Measurements from ENCODE around the gene FBXL7.

DNA sequence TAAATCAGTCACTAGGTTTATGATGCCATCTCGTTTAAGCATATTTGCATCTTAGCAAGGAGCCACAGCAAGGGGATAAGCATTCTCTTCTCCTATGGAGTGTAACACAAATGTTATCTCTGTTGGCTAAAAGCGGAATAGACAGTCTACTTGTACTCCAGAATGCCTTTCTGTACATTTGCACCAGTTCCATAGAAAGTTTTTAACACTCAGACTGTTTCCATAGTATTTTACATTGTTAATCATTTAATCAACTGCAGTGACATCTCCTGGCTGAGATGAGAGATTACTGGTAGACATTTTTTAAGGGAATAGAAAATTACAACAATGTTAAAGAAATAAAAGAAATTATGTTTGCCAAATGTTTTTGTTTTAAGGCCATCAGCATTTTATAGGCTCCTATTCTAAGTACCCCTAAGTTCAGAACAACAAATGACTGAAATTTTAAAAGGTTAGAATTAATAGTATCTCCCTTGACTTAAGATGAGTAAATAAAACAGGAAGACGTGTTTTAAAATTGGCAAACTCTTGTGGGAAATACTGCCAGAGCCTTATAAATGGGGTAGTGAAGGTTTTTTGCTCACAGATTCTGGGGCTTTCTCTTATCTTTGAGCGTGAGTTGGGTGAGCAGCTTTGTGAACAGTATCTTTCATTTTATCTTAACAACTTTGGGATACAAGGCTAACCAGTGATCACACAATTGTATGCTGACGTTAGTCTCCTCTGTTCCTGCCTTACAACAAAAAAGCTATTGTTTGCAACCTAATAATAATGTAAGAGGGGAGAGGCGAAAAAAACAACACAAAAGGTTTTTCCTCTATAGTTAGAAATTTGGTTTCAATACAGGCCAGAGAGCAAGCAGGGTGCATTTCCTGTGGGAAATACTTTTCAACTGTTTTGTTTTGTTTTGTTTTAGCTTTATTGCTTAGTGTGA lies 294.3 kb downstream of the FBXL7 start:
- TF ChIP-seq, protein P1, sequence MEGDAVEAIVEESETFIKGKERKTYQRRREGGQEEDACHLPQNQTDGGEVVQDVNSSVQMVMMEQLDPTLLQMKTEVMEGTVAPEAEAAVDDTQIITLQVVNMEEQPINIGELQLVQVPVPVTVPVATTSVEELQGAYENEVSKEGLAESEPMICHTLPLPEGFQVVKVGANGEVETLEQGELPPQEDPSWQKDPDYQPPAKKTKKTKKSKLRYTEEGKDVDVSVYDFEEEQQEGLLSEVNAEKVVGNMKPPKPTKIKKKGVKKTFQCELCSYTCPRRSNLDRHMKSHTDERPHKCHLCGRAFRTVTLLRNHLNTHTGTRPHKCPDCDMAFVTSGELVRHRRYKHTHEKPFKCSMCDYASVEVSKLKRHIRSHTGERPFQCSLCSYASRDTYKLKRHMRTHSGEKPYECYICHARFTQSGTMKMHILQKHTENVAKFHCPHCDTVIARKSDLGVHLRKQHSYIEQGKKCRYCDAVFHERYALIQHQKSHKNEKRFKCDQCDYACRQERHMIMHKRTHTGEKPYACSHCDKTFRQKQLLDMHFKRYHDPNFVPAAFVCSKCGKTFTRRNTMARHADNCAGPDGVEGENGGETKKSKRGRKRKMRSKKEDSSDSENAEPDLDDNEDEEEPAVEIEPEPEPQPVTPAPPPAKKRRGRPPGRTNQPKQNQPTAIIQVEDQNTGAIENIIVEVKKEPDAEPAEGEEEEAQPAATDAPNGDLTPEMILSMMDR (IDR thresholded peaks at IDR 0.05), result no peak
- no peak for TF ChIP-seq POLR2A (IDR thresholded peaks at IDR 0.05)
- TF ChIP-seq EP300 (IDR thresholded peaks at IDR 0.05), result no peak
- no peak for TF ChIP-seq POLR2AphosphoS5 (IDR thresholded peaks at IDR 0.05)
